GM19351 (cell line): ENCODE data around the gene CDIPT.

Source experiments
- ATAC-seq: cut with Tn5 transposase; IDR thresholded peaks from one replicate; pipeline ENCODE4 v1.9.1; 2021; ENCODE audit warnings: mild to moderate bottlenecking, moderate library complexity; ENCODE audit not compliant: unreplicated experiment

CDIPT gene

DNA sequence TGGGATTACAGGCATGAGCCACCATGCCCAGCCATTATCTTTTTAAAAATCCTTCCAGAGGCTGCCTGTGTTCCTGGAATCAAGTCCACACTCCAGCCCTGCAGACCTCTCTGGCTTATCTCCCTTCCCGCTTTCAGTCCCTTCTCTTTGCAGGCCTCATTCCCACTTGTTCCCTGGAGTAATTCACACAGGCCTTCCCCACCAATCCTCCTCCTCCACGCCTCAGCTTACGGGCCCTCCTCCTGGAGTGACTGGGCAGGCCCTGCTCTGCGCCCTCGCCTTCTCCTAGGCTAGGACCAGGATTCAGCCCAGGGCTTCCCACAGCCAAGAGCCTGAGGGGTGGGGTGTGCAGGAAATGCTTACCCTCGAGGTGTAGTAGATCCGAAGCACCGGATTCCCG lies 2.8 kb downstream of the CDIPT start:
- no peak for ATAC-seq

DNA sequence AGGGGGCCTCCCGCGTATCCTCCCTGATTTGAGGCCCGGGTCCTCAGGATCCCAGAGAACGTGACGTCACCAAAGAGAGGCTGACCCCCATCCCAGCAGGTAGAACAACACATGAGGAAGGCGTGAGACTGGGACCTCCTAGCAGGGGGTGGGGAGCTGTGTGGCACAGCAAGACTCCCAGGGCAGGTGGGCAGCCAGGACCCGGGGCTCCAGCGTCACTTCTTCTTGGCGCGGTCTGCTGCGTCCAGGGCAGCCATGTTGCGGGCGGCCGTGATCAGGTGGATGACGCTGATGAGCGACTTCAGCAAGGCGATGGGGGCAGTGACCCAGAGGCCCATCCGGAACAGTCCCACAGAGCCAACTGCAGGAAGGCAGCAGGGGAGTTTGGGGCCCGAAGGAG lies 4.1 kb downstream of the CDIPT start:
- no peak for ATAC-seq

DNA sequence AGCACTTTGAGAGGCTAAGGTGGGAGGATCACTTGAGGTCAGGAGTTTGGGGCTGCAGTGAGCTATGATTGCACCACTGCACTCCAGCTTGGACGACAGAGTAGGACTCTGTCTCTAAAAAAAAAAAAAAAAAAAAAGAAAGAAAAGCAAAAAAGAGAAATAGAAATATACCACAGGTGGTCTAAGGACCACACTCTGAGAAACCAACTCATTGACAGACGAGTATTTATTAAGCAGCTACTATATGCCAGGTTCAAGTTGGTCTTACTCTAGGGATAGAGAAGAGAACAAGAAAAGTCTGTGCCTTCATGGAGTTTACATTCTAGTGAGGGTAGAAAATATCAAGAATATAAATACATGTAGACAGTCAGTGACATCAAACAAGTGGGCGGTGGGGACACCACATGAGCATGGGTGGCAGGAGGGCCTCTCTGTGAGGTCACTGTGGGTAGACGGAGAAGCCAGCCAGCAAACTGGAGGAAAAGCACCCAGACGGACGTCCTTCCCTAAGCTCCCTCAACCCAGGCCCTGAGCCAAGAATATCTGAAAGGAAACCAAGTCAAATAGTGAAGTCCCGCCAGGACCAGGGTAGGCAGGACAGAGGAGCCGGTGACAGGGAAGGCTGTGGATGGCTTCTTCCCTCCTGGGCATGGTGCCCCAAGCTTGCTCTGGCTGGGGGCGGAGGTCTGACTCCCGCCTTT lies 4.7 kb downstream of the CDIPT start:
- ATAC-seq, result no peak

- ATAC-seq, result no peak
These were observed 5.8 kb downstream of the CDIPT start for GRCh38 chr16:29857133-29857760.

DNA sequence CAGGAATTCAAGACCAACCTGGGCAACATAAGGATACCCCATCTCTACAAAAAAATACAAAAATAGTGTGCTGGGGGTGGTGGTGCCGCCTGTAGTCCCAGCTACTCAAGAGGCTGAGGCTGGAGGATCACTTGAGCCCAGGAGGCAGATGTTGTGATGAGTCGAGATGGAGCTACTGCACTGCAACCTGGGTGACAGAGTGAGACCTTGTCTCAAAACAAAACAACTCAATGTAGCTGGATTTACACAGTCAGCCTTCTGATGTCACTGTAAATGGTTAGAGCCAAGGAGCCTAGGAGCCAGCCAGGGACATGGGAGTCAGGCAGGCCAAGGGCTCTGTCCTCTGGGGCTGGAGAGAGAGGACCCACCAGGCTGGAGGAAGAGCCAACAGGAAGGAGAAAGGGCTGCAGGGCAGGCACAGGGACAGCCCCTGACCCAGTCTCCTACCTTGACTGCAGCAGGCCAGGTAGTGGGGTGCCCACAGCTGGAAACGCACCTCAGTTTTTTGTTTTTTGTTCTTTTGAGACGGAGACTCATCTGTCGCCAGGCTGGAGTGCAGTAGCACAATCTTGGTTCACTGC lies 8.4 kb downstream of the CDIPT start:
- no peak for ATAC-seq

GRCh38 chr16:29852654-29853053 lies 10.4 kb downstream of the CDIPT start:
- no peak for ATAC-seq

DNA sequence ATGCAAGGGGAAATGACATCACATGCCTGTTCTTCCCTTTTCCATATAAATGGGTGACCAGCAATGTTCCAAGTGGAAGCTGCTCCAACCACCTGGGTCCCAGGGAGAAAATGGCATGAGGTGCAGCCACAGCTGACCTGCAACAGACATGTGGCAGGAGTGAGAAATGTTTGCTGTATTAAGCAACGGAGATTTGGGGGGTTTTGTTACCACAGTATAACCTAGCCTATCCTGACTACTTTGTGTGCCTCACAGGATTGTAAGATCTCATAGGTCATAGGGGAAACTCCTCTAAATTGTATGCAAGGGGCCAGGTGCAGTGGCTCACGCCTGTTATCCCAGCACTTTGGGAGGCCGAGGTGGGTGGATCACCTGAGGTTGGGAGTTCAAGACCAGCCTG lies 12.0 kb downstream of the CDIPT start:
- ATAC-seq, result no peak

DNA sequence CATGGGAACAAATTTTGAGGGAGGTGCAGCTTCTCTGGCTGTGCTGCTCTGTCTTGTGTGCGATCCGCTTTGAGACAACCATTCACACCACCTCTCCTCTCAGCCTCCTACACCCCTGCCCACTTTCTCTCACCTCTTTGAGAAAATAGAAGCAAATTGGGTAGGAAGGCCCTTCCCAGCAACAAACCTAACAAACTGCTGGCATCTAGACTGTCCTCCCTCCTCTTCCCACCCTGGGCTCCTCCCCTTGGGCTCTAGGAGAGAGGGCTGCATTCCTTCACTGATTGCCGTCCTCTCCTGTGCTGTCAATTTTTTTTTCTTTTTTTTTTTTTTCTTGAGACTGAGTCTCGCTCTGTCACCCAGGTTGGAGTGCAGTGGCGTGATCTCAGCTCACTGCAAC lies 13.5 kb downstream of the CDIPT start:
- ATAC-seq, result no peak

DNA sequence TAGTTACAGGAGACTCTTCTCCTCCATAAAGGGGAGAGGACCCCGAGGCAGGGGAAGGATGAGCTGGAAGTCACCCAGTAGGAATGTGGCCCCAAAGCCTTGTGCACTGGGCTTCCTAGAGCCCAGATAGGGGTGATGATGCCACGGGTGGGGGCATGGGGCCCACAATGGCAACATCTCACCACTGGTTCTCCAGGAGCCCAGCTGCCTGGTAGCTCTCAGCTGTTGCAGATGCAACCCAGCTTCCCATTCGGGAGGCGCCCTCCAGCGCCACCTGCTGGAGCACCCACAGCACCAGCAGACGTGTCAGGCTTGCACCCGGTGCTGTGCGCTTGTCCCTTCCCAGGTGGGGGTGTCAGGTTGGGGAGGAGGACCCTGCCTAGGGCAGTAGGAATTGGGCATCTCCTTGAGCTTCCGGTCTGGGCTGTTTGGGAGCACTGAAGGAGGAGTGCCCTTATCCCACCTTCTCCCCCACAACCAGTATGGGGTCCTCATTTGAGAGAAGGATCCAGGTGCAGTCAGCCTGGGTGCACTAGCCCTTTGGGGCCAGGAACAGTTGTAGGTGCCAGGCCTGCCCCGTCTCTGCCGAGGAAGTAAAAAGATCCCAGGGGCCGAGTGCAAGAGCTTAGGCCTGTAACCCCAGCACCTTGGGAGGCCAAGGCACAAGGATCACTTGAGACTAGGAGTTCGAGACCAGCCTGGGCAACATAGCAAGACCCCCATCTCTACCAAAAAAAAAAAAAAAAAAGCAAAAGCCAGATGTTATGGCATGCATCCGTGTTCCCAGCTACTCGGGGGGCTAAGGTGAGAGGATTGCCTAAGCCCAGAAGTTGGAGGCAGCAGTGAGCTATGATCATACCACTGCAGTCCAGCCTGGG lies 14.4 kb downstream of the CDIPT start:
- ATAC-seq, result no peak

DNA sequence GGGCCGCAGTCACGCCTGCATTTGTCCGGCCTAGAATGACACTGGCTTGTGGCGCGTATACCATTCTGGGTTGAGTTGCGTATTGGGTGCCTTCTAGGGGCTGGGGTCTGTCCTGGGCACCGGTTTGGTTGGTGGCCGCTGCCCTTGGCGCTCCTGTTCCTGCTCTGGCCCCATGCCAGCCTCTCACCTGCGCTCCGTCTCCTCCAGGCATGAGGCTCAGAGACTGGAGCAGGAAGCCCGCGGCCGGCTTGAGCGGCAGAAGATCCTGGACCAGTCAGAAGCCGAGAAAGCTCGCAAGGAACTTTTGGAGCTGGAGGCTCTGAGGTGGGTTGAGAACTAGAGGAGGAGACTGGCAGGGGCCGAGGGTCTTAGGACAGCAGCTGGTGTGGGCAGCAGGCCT lies 17.4 kb downstream of the CDIPT start:
- no peak for ATAC-seq

- no peak for ATAC-seq
These were observed 18.3 kb downstream of the CDIPT start for GRCh38 chr16:29844575-29845331.

DNA sequence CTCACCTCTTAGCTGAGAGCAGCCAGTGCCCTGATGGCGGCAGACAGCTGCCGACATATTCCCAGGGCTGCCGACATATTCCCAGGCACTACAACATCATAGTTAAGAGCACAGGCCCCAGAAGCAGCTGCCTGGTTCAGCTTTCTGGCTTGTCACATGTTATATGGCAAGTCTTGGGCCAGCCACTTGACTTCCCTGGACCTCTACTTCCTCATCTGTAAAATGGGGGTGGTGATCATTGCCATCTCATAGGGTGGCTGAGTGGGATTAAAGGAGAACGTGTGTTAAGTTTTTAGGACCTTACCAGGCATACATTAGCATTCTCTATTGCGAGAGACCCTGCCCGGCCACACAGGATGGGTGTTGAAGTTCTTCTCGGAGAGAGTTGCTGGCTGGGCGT lies 19.1 kb downstream of the CDIPT start:
- no peak for ATAC-seq

DNA sequence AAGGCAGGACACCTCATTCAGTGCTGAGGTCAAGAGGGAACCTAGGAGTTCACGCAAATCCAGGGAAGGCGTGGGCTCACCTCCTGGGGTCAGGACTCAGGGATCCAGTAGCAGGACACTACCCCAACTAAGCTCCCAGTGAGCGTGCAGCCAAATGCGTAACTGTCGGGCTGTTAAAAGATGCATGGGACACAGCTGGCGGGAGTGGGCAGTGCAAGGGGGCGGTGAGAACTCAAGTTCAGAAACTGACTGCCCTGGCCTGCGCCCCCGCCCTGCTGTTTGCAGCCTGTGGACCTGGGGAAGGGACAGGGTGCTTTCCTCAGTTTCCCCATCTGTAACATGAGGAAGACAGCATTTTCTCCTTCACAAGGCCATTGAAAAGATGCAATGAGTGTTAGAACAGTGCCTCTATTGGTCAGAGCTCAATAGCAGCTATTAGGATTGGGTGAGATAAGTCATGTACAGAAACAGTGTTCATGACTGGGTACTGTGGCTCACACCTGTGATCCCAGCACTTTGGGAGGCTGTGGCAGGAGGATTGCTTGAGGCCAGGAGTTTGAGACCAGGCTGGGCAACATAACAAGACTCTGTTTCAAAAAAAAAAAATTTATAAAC lies 20.2 kb downstream of the CDIPT start:
- no peak for ATAC-seq

- no peak for ATAC-seq
These were observed 21.4 kb downstream of the CDIPT start for GRCh38 chr16:29841631-29842030.

DNA sequence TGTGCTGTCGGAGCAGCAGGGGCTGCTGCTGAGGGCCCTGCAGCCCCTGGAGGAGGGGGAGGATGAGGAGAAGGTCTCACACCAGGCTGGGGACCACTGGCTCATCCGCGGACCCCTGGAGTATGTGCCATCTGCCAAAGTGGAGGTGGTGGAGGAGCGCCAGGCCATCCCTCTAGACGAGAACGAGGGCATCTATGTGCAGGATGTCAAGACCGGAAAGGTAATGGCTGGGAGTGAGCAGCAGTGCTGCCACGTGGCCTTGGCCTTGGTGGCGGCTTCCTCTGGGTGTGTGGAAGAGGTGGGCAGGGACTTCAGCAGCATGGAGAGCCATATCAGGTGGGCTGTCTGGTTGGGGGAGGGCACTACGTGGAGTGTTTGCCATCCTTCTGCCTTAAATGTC lies 22.8 kb downstream of the CDIPT start:
- ATAC-seq, result no peak

GRCh38 chr16:29839822-29840221 lies 23.2 kb downstream of the CDIPT start:
- no peak for ATAC-seq

DNA sequence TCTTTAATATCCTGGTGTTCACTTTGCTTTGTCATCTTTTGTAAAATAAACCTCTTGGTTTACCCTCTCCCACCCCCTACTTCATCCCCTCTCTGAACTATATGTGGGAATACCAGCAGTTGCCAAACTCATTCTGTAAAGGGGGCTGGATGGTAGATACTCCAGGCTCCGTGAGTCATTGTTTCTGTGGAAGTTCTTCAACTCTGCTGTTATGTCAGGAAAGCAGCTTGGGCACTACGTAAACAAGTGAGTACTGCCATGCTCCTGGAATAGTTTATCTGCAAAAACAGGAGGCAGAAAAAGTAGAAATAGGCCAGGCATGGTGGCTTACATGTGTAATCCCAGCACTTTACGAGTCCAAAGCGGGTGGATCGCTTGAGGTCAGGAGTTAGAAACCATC lies 25.2 kb downstream of the CDIPT start:
- no peak for ATAC-seq

DNA sequence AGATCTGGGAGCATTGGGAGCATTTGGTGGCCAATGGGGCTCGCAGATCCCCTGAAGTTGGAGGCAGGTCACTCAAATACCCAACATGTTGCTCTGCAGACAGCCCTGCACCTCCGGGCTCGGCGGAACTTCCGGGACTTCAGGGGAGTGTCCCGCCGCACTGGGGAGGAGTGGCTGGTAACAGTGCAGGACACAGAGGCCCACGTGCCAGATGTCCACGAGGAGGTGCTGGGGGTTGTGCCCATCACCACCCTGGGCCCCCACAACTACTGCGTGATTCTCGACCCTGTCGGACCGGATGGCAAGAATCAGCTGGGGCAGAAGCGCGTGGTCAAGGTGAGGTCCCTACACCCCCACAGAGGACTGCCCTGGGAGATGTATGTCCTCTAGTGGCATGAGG lies 26.4 kb downstream of the CDIPT start:
- no peak for ATAC-seq

- ATAC-seq, result no peak
These were observed 27.1 kb downstream of the CDIPT start for GRCh38 chr16:29835926-29836325.

DNA sequence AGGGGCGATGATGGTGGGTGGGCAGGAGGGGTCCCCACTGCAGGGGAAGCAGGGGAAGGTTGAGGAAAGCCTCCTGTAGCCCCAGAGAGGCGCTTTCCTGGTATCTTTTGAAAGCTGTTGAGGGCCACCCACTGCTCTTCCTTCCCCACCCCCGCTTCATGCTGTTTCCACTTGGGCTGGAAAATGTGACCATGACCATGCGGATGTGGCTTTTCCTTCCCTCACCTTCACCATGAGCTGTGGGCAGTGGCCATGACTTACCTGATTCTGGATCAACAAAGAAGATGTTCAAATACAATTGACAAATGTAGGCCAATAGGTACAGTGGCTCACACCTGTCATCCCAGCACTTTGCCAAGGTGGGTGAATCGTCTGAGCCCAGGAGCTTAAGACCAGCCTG lies 28.9 kb downstream of the CDIPT start:
- ATAC-seq, result no peak
